AG09319 (cell line): Measurements from ENCODE around the gene TAS1R1.

Experiments
- DNase-seq: peaks from one replicate; pipeline ENCODE4 v3.0.0-alpha.2; 2010; ENCODE audit warnings: low read depth; ENCODE audit errors: extremely low read depth
- TF ChIP-seq, protein P1 (sequence below): IDR thresholded peaks from 2 replicates; pipeline ENCODE4 v1.5.1; 2011; ENCODE audit warnings: low read depth, mild to moderate bottlenecking, inconsistent platforms, low read length, moderate library complexity

TAS1R1 gene

DNA sequence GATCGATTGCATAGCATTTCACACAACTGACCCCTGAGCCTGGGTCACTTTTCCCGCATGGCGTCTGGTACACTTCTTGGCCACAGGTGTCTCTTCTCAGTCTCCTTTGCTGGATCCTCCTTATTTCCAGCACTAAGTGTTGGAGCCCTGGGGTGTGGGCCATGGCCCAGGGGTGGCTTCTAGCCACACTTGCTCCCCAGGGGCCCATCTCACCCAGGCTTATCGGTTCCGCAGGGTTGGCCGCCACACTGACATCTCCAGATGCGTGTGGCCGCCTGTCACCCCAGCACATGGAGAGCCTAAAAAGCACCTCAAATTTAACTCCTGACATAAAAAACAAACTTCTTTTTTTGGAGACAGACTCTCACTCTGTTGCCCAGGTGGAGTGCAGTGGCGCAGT is 71.9 kb downstream of the TAS1R1 start:
- TF ChIP-seq, protein P1, sequence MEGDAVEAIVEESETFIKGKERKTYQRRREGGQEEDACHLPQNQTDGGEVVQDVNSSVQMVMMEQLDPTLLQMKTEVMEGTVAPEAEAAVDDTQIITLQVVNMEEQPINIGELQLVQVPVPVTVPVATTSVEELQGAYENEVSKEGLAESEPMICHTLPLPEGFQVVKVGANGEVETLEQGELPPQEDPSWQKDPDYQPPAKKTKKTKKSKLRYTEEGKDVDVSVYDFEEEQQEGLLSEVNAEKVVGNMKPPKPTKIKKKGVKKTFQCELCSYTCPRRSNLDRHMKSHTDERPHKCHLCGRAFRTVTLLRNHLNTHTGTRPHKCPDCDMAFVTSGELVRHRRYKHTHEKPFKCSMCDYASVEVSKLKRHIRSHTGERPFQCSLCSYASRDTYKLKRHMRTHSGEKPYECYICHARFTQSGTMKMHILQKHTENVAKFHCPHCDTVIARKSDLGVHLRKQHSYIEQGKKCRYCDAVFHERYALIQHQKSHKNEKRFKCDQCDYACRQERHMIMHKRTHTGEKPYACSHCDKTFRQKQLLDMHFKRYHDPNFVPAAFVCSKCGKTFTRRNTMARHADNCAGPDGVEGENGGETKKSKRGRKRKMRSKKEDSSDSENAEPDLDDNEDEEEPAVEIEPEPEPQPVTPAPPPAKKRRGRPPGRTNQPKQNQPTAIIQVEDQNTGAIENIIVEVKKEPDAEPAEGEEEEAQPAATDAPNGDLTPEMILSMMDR, result no peak
- DNase-seq, result no peak

DNA sequence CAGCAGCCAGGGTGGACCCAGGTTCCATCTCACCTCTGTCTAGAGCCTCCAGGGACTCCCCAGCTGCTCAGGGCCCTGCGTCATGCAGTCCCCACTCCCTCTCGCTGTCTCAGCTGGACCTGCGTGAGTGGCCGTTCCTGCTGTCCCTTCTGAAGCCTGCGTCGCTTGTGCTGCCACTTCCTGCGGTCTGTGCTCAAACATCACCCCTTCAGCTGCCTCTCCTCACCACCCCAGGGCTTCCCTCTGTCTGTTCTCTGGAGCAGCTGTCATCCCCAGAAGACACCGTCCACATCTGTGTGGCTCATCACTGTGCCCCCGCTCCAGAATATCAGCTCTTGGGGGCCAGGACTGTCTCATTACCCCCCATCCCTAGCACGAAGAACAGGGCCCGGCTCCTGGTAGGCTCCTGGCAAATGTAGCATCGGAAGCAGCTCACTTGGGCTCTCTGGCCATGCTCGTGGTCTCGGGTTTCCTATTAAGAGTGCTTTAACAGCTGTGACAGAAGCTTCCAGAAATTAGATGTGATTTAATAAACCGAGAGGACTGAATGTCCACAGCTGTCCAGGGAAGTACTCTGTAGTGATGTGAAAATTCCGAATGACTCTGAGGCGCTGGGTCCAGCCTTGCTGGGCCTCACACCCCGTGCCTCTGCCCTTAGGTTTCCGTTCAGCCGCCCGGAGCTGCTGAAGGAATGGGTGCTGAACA is 72.9 kb downstream of the TAS1R1 start:
- no peak for DNase-seq
- TF ChIP-seq, protein P1, result no peak

DNA sequence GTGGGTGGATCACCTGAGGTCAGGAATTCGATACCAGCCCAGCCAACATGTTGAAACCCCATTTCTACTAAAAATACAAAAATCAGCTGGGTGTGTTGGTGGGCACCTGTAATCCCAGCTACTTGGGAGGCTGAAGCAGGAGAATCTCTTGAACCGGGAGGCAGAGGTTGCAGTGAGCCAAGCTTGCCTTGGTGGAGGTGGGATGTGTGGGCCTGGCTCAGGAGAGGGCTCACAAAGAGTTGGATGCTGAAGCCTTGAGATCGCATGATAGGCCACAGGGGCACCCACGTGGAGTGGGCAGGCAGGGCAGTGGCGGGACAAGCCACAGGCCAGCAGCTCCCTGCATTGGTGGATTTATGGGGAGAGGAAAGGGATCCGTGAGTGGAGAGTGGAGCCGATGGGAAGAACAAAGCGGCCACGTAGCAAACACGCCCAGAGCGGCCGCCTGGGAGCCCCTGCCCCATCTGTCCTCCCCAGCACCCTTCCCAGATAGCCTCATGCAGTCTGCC is 73.9 kb downstream of the TAS1R1 start:
- TF ChIP-seq, protein P1, result no peak
- DNase-seq, result no peak
